HG03354 (cell line): ENCODE data around the gene IVD.

Source experiments
- ATAC-seq: cut with Tn5 transposase; IDR thresholded peaks from one replicate; pipeline ENCODE4 v1.9.1; 2021; ENCODE audit warnings: mild to moderate bottlenecking; ENCODE audit not compliant: unreplicated experiment, poor library complexity, severe bottlenecking

Gene IVD

DNA sequence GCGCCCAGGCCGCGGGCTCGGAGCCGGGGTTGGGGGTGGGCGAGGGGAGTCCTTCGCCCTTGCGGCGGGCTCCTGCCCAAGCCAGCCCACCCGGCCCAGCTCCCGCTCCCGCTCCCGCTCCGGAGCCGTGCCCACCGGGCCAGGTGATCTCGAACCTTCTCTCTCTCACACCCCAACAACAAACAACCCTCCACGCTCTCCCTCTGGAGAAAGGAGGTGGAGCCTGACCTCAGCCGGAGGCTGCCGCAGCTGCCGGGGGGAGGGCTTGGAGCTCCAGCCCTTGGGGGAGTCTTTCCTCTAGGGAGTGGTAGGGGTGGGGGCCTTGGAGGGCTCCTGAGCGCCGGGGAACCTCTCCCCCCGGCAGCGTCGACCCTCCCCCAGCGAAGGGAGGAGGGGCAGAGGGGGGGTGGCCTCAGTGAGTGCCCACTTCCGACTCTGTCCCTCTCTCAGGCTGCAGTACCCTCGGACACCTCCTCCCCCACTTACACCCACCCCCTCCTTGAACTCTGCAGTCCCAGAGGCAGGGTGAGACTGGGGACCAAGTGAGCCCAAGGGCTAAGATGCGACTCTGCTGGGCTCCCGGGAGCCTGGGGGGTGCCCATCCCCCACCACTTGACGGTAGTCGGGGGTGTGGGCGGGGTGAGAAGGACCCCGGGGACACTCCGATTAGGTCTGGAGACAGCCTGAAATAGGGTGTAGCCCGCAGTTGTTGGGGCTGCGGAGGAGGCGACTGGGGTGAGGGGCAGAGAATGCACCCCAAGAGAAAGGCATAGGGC, 30.7 kb downstream of the IVD start:
- no peak for ATAC-seq

GRCh38 chr15:40436892-40437751, 31.5 kb downstream of the IVD start:
- no peak for ATAC-seq

GRCh38 chr15:40437752-40438687, 32.4 kb downstream of the IVD start:
- ATAC-seq = no peak

DNA sequence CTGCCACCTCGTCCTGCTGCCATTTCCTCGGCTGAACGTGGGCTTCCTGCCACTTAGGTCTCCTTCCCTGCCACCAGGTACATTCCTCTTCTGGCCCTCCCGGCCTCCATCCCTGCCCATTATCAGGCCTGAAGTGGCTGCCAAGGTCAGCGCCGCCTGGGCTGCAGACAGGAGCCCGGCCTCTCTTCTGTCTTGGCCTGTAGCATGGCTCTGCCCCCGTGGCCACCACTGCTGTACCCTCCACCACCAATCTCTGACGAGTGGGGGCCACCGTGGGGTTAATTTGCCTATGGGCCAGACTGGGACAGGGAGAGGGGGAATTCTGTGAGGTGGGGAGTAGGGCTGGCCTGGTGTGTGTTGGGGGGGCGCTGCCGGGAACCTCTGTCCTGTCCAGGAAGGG, 33.1 kb downstream of the IVD start:
- no peak for ATAC-seq

- ATAC-seq = no peak
Measured at GRCh38 chr15:40439461-40439959, 33.9 kb downstream of the IVD start.

DNA sequence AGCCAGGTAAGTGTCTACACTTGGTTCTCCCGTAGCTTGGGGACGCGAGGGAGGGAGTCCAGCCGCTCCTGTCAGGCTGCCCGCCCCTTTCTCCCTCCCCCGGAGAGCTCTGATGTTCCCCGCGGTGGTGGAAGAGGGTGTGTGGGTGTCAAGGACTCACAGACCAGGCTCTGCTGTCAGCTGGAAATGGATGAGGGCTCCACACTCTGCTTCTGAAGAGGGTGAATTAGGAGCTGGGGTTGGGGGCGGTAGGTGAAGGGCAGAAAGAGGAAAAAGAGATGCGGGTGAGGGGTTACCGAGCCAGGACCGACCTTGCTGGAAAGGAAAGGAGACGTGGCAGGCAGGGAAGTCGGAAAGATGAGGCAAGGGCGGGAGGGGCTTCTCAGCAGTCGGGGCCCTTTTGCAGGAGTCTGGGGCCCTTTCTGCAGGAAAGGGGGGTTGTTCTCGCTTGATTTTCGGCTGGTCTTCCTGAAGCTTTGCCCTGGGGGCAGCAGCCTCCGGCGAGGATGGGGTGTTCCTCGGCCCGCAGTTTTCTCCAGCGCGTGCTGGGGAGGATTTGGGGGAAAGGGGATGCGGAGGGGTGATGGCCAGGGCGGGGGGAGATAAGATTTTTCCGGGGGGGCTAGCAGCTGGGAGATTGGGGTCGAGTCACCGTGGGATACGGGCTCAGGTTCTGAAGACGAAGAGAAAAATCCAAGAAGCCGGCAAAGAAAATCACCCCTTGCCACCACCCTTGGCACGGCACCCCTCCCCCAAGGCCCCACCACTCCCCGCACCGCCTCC, 34.6 kb downstream of the IVD start:
- no peak for ATAC-seq

- peak; percentile 86 for ATAC-seq
Measured at GRCh38 chr15:40440743-40441564, 35.4 kb downstream of the IVD start, which contains the start of gene BAHD1. TSS of gene BAHD1 (plus strand) at chr15:40440953. CDS start at chr15:40458465, 17,512 bp downstream.

GRCh38 chr15:40441565-40442531, 36.3 kb downstream of the IVD start:
- peak; percentile 19 for ATAC-seq

DNA sequence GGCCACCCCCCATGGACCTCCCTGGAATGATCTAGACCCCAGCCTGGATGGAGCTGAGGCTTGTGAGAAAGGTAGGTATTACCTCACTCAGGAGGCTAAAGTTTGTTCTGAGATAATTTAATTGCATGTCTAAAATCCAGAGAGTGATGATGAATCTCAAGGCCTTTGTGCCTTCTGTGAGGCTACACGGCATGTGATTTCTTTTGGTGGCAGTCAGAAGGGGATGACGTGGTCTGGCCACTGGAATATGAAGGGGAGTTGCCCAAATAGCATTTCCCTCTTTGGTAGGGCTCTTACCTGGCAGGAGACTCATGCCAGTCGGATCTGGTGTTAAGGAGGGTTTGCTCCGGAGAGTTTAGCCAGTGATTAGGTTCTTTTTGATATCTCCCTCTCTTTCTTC, 37.7 kb downstream of the IVD start:
- ATAC-seq = no peak

DNA sequence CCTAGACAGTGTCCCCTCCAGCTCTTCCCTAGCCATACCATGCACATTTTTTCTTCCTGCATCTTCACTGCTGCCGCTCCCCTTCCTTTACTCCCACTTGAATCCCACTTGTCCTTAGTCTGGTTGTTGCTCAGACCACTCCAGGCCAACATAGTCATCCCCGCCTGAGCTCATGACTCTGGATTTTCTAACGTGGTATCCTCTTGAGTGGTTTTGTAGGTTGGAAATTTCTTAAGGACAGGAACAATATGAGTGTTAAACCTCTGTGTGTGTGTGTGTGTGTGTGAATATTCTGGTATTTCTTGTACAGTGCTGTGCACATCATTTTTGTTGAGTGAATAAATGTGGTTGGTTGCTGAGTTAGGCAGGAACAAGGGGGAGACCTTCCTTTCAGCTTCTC, 38.3 kb downstream of the IVD start:
- no peak for ATAC-seq

DNA sequence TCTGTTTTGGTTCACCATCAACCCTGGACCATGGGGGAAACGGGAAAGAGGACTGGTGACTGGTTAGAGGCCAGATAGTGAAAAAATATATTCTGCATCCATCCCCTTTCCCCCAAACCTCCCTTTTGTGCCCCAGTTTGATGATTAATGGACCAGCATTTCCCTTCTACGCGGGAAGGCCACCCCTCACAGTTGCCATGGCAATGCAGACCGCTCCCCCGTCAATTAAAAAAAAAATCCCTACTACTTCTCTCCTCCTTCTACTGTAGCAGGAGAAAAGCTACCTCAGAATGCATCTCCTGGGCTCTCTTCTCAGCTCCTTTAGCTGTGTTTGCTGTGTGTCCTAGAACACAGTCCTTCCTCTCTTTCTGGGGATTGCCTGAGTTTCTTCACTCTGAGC, 39.1 kb downstream of the IVD start:
- ATAC-seq = no peak

DNA sequence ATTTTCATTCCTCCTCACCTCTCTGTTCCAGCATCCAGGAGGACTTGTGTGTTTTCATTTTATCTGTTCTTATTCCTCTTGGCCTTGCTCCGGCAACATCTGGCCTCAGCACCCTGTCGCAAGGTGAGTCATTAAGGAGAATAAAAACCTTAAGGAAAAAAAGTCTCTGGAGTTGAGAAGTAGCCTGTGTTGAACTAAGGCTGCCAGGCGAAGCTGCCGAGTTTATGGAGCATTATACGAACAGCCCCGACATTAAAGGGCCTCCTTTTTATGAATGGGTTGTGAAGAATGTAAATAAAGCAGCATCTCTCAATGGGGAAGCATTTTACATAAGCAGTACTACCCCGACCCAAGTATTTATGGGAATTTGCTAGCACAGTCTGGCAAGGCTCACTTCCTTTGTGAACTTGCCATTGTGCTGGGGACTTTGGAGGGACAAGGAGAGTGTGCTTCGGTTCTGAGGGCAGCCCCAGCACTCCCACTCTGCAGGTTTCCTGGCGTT, 39.9 kb downstream of the IVD start:
- no peak for ATAC-seq

DNA sequence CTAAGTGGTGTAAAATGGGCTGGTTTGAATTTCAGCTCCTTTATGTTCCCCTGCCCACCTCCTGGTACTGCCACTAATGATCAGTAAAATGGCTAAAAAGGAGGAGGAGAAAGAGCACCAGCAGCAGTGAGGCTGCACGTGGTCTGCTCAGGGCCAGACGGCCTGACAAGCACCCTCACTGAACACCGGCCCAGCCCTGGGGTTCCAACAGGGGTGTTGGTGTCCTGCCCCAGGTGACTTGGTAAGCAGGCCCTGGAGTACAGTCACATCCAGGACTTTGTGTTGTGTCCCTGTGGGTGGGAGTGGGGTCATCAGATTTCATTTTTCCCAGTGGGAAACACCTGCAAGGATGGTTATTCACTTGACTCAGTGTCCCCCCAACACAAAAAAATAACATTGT, 40.5 kb downstream of the IVD start:
- ATAC-seq = no peak

- no peak for ATAC-seq
Measured at GRCh38 chr15:40448354-40448753, 42.8 kb downstream of the IVD start.

GRCh38 chr15:40449275-40449674, 43.7 kb downstream of the IVD start:
- ATAC-seq = no peak

GRCh38 chr15:40450047-40450446, 44.5 kb downstream of the IVD start:
- no peak for ATAC-seq
